Measurements from ENCODE around the gene SREBF1. TPM values are rescaled to one million over a fixed set of nuclear protein-coding genes. Genes with fewer than 3 reads are reported as not detected.

Gene SREBF1
- total RNA-seq, 1 experiment from 2014 or later, result 230 TPM

DNA sequence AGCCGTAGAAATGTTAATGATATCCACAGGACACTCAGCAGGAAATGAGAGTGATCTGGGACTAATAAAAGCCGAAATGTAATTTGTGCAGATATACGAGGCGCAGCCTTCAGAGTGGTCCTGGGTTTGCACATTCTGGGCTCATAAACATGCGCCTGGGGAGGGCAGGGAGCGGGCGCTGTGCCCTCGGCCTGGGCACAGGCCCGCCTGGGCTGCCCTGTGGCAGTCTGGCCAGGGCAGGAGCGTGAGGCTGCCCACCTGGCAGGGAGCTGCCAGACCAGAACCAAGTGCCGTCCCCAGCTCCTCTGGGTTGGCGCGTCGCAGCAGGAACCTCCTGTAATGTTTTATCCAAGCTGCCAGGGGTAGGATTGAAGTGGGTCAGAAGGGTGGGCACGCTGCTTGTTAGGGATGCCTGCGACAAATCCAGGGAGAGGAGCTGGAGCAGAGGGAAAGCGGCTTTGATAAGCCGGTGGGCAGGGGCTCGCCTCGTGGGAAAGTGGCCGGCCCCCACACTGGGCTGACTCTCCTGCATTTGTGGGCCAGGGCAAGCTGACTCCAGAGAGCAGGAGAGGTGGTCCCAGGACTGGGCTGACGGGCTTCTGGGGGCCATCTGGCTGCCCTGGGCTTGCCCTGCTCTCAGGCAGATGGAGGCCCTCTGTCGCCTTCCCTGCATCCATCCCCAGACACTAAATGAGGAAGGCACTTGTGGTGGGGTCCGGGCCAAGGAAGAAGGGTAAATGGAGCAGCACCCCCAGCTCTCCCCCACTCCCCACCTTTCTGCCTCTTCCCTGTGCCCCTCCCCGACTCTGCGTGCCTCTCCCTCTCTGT lies 45.9 kb downstream of the SREBF1 start:
- TF ChIP-seq, protein P1, sequence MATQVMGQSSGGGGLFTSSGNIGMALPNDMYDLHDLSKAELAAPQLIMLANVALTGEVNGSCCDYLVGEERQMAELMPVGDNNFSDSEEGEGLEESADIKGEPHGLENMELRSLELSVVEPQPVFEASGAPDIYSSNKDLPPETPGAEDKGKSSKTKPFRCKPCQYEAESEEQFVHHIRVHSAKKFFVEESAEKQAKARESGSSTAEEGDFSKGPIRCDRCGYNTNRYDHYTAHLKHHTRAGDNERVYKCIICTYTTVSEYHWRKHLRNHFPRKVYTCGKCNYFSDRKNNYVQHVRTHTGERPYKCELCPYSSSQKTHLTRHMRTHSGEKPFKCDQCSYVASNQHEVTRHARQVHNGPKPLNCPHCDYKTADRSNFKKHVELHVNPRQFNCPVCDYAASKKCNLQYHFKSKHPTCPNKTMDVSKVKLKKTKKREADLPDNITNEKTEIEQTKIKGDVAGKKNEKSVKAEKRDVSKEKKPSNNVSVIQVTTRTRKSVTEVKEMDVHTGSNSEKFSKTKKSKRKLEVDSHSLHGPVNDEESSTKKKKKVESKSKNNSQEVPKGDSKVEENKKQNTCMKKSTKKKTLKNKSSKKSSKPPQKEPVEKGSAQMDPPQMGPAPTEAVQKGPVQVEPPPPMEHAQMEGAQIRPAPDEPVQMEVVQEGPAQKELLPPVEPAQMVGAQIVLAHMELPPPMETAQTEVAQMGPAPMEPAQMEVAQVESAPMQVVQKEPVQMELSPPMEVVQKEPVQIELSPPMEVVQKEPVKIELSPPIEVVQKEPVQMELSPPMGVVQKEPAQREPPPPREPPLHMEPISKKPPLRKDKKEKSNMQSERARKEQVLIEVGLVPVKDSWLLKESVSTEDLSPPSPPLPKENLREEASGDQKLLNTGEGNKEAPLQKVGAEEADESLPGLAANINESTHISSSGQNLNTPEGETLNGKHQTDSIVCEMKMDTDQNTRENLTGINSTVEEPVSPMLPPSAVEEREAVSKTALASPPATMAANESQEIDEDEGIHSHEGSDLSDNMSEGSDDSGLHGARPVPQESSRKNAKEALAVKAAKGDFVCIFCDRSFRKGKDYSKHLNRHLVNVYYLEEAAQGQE (IDR thresholded peaks at IDR 0.05; ENCODE audit: insufficient read depth in 1 of 2, low read depth in 2 of 2, low read length in 1 of 2), result no peak
- TF ChIP-seq TCF7L2 (IDR thresholded peaks at IDR 0.05; ENCODE audit: low read depth, low read length), result no peak
- TF ChIP-seq SIN3A (IDR thresholded peaks at IDR 0.05; ENCODE audit: borderline replicate concordance, insufficient read depth, low read depth, low read length), result no peak
- TF ChIP-seq, protein P2, sequence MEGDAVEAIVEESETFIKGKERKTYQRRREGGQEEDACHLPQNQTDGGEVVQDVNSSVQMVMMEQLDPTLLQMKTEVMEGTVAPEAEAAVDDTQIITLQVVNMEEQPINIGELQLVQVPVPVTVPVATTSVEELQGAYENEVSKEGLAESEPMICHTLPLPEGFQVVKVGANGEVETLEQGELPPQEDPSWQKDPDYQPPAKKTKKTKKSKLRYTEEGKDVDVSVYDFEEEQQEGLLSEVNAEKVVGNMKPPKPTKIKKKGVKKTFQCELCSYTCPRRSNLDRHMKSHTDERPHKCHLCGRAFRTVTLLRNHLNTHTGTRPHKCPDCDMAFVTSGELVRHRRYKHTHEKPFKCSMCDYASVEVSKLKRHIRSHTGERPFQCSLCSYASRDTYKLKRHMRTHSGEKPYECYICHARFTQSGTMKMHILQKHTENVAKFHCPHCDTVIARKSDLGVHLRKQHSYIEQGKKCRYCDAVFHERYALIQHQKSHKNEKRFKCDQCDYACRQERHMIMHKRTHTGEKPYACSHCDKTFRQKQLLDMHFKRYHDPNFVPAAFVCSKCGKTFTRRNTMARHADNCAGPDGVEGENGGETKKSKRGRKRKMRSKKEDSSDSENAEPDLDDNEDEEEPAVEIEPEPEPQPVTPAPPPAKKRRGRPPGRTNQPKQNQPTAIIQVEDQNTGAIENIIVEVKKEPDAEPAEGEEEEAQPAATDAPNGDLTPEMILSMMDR (IDR thresholded peaks at IDR 0.05), result no peak
- no peak for TF ChIP-seq POLR2AphosphoS5 (IDR thresholded peaks at IDR 0.05; ENCODE audit: low read depth, low read length)
- Histone ChIP-seq H3K27me3 (ENCODE audit: control insufficient read depth, insufficient read depth, low read length) (no peaks in the 10 kb centered on the region), H3K4me3 (ENCODE audit: low read depth in 2 of 2, low read length in 2 of 2) (no peak overlapping the region), H3K36me3 (ENCODE audit: control insufficient read depth, insufficient read depth, low read length) (no peaks in the 10 kb centered on the region), H3K4me1 (ENCODE audit: control insufficient read depth, insufficient read depth, low read length) (peaks cover 35% of the 10 kb centered on the region), H3K27ac (ENCODE audit: low read length) (no peak overlapping the region; the same call in 1 of the 2 replicates), H3K9me3 (ENCODE audit: control insufficient read depth, insufficient read depth, low read depth, low read length) (no peaks in the 10 kb centered on the region)
- ChIA-PET POLR2A (no interaction called here), CTCF (no interaction called here)
- DNase-seq (ENCODE audit: low read depth, low spot score) (no peak), ATAC-seq (no peak)
- intact Hi-C loops (cut with micrococcal nuclease; ENCODE audit: unreplicated experiment), result no loop called here
- in situ Hi-C loops (cut with HindIII; ENCODE audit: low pct_unique_long_range_greater_than_20kb, low sequenced_read_pairs), result no loop called here
- BruUV-seq (replicated peaks), result no TSS peak

DNA sequence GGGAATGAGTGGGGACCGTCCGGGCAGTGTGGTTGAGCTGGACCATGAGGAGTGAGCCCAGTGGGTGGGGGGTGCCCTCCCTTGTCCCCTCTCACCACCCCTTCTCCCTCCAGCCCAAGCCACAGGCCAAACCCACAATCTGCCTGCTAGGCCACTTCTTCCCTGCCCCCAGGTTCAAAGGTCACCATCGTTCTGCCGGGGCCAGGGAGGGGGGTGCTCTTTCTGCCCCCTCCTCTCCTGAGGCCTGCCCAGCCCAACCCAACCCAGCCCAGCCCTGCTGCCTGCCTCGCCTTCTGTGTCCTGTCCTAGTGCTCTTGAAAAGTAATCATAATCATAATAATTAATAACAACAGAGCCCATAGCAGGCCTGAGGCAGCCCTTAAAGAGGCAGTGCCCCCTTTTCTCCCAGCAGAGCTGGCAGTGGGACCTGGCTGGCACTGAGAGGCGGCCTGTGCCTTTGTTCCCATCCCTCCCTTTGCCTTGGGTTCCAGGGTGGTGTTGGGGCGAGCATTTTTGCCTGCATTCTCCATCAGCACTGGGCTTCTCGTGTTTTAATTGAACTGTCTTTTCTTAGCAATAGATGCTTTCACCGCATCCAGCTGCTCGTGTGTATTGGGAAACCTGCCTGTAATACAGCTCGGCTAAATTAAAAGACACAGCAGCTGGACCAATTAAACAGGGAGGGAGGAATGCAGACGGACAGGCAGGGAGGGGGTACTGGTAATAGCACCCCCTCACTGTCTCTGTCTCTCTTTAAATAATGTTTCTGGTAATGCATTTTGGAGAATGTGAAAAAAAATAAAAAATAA lies 46.8 kb downstream of the SREBF1 start:
- in situ Hi-C loops (cut with HindIII; ENCODE audit: low pct_unique_long_range_greater_than_20kb, low sequenced_read_pairs) (no loop called here), intact Hi-C loops (cut with micrococcal nuclease; ENCODE audit: unreplicated experiment) (loop anchor here (10.0 kb wide), 1 partner anchor 105 kb away; the partner anchor contains the start of gene RAI1)
- ChIA-PET POLR2A (no interaction called here), CTCF (no interaction called here)
- no peak for DNase-seq (ENCODE audit: low read depth, low spot score)
- Histone ChIP-seq H3K4me1 (ENCODE audit: control insufficient read depth, insufficient read depth, low read length) (peaks cover 43% of the 10 kb centered on the region), H3K27ac (ENCODE audit: low read length) (no peak overlapping the region; the same call in none of the 2 replicates), H3K27me3 (ENCODE audit: control insufficient read depth, insufficient read depth, low read length) (no peaks in the 10 kb centered on the region), H3K9me3 (ENCODE audit: control insufficient read depth, insufficient read depth, low read depth, low read length) (no peaks in the 10 kb centered on the region), H3K4me3 (ENCODE audit: low read depth in 2 of 2, low read length in 2 of 2) (no peak overlapping the region), H3K36me3 (ENCODE audit: control insufficient read depth, insufficient read depth, low read length) (no peaks in the 10 kb centered on the region)
- TF ChIP-seq SIN3A (IDR thresholded peaks at IDR 0.05; ENCODE audit: borderline replicate concordance, insufficient read depth, low read depth, low read length), result no peak
- no peak for TF ChIP-seq TCF7L2 (IDR thresholded peaks at IDR 0.05; ENCODE audit: low read depth, low read length)
- no peak for TF ChIP-seq POLR2AphosphoS5 (IDR thresholded peaks at IDR 0.05; ENCODE audit: low read depth, low read length)
- TF ChIP-seq, protein P2 (IDR thresholded peaks at IDR 0.05), result no peak
- TF ChIP-seq, protein P1 (IDR thresholded peaks at IDR 0.05; ENCODE audit: insufficient read depth in 1 of 2, low read depth in 2 of 2, low read length in 1 of 2), result no peak
- no TSS peak for BruUV-seq (replicated peaks)
- no peak for ATAC-seq
